Measurements from ENCODE around the gene SPATA31C2. TPM values are rescaled to one million over a fixed set of nuclear protein-coding genes. Genes with fewer than 3 reads are reported as not detected.

SPATA31C2 gene
- total RNA-seq, 1 experiment from 2014 or later: 0.15 TPM

GRCh38 chr9:88110026-88110425, 28.2 kb downstream of the SPATA31C2 start:
- no peak overlapping the region for H2BK20ac ChIP-seq (ENCODE audit: low read depth, low read length, poor library complexity, severe bottlenecking)
- Mint-ChIP-seq H3K4me1 (peaks cover 0 to 6% of the 10 kb centered on the region in 2 experiments; a peak in 1 of 4 replicates), H3K9me3 (peaks cover 3 to 4% of the 10 kb centered on the region in 2 experiments; a peak in 3 of 5 replicates), H3K36me3 (ENCODE audit: insufficient read depth in 1 of 3, low read depth in 3 of 3) (no peaks in the 10 kb centered on the region), H3K4me3 (no peak overlapping the region), H3K27ac (no peak overlapping the region), H3K27me3 (ENCODE audit: low read depth) (peaks cover 9% of the 10 kb centered on the region)
- H3K4ac ChIP-seq (ENCODE audit: low read depth, low read length): no peak overlapping the region
- no peak overlapping the region for H2BK15ac ChIP-seq (ENCODE audit: low read depth, low read length)
- DNase-seq: no peak
- no peak overlapping the region for H3K9ac ChIP-seq (ENCODE audit: extremely low read depth, insufficient read length, low read length)
- no peaks in the 10 kb centered on the region for H3K27me3 ChIP-seq (ENCODE audit: insufficient read depth, low read length)
- H4K5ac ChIP-seq (ENCODE audit: insufficient read length, low read depth, low read length): no peak overlapping the region
- no peak overlapping the region for H2BK5ac ChIP-seq (ENCODE audit: insufficient read length, low read length)
- H3K79me2 ChIP-seq (ENCODE audit: insufficient read depth, low read length): no peaks in the 10 kb centered on the region
- no peak overlapping the region for H2BK120ac ChIP-seq (ENCODE audit: low read depth, low read length, poor library complexity, severe bottlenecking)
- no peak overlapping the region for H2BK12ac ChIP-seq (ENCODE audit: insufficient read length, low read depth, low read length)
- H4K8ac ChIP-seq (replicated peaks; ENCODE audit: insufficient read length, low read depth, low read length): no peak overlapping the region
- no peak overlapping the region for H4K91ac ChIP-seq (ENCODE audit: insufficient read length, low read depth, low read length)
- no peaks in the 10 kb centered on the region for H3K79me1 ChIP-seq (ENCODE audit: insufficient read depth, low read depth, low read length, poor library complexity, severe bottlenecking)
- no peaks in the 10 kb centered on the region for H4K20me1 ChIP-seq (ENCODE audit: control insufficient read depth, insufficient read depth, insufficient read length)
- H3K23ac ChIP-seq (ENCODE audit: insufficient read length, low read depth, low read length): no peak overlapping the region
- no peaks in the 10 kb centered on the region for H3K4me1 ChIP-seq (ENCODE audit: insufficient read depth, low read length)
- H3K14ac ChIP-seq (ENCODE audit: insufficient read depth, low read length): no peak overlapping the region
- no peaks in the 10 kb centered on the region for H3K9me3 ChIP-seq (ENCODE audit: control insufficient read depth, low read depth, low read length)
- WGBS (ENCODE audit: extremely low coverage, insufficient read length, low lambda C conversion rate): no CpG with 5 or more reads among the region's 3 CpGs
- TF ChIP-seq CTCF (conservative IDR thresholded peaks at IDR 0.05): no peak
- H2AK5ac ChIP-seq (ENCODE audit: insufficient read length, low read length): no peak overlapping the region
- H3K18ac ChIP-seq (ENCODE audit: insufficient read length, low read depth, low read length): no peak overlapping the region
- H3K4me2 ChIP-seq (ENCODE audit: insufficient read depth, insufficient read length, low read length): no peak overlapping the region
- H3T11ph ChIP-seq (ENCODE audit: low read length): no peak overlapping the region
- H2AFZ ChIP-seq (ENCODE audit: low read length): no peak overlapping the region
- no peaks in the 10 kb centered on the region for H3K23me2 ChIP-seq (ENCODE audit: insufficient read length, low read depth, low read length, poor library complexity, severe bottlenecking)
- no peak overlapping the region for H3K56ac ChIP-seq (ENCODE audit: insufficient read length, low read depth, low read length)
- no peak overlapping the region for H3K27ac ChIP-seq (ENCODE audit: insufficient read length, low read depth, low read length)

Data from H9 (cell line).